Activated CD4-positive, alpha-beta T cell treated with anti-CD3 and anti-CD28 coated beads, Interleukin-2, Interleukin-4, amounts not matched to agents 100 ng/mL and 50 ng/mL, durations not matched to agents 16 hours and 8 hours (primary cell): Measurements from ENCODE around the gene IGSF9.

Experiments used
- DNase-seq: peaks from one replicate; pipeline ENCODE4 v3.0.0-alpha.2; 2020; ENCODE audit warnings: low spot score

Gene IGSF9

DNA sequence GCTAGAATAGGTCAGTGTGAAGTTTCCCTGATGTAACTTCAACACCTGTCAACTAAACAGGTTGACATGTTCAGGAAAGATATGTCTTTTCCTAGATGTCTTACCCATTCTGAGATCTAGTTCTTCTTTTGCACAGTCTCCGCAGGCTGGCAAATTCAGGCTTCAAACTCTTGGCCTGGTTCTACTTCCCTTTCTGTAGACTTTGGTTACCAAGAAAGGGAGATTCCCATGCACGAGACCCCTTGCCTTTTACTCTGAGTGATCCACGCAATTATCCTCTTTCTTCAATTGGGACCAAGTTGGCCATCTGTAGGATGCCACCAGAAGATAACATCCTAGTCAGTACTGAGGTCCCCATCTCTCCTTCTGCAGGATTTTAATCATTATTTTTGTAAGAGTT lies 47.5 kb downstream of the IGSF9 start:
- no peak for DNase-seq

GRCh38 chr1:159896546-159896930 lies 48.9 kb downstream of the IGSF9 start:
- DNase-seq = no peak

GRCh38 chr1:159895836-159896545 lies 49.4 kb downstream of the IGSF9 start:
- DNase-seq = no peak

DNA sequence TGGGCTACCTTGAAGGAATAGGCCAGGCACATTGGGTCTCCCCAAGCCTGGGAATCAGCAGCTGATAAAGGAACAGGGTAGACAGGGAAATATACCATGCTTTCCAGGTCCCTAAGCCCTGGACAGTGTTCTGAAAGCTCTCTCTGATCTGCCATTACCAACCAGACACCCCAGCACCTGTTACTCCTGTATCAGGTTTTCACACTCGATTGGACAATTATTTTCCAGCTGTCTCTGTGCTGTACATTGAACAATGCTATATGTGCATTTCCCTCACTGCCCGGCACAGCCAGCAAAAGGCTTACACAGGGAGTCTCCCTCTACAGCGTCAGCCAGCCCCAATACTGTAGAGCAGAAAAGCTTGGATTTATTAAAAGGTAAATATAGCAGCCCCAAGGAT lies 50.1 kb downstream of the IGSF9 start:
- DNase-seq = no peak

GRCh38 chr1:159892944-159893343 lies 52.5 kb downstream of the IGSF9 start:
- no peak for DNase-seq

DNA sequence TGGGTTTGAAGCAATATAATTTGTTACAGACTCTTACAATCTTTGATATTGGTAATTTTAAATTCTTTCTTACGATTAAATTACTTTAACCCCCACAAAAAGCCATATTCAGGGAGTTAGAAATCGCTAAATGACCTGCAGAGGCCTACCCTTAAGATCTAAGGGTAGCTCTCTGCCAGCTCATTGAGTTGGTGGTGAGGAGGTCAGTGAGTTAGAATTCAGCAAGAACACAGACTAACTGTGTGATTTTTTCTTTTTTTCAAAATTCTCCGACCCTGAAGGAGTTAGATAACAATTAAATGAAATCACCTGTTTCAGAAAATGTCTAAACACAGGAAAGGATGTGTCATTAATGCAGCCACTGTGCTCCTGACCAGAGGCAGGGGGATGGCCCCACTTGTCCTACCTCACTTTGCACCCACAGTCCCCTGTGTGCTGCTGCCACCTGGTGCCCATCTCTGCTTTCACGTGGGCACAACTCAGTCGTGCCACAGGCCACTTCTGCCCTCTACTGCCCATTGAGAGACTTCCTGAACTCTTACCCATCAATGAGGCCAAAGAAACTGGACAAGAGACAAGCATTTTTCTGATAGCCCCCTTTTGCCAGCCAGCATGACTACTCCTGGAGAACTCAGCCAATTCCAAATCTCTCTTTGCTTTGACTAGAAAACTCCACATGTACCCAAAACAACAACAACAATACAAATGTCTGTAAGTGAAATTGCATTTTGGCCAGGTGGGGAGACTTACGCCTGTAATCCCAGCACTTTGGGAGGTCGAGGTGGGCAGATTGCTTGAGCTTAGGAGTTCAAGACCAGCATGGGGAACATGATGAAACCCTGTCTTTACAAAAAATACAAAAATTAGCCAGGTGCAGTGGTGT lies 53.9 kb downstream of the IGSF9 start:
- DNase-seq = peak; percentile 82

GRCh38 chr1:159890390-159890789 lies 55.0 kb downstream of the IGSF9 start:
- DNase-seq = no peak

DNA sequence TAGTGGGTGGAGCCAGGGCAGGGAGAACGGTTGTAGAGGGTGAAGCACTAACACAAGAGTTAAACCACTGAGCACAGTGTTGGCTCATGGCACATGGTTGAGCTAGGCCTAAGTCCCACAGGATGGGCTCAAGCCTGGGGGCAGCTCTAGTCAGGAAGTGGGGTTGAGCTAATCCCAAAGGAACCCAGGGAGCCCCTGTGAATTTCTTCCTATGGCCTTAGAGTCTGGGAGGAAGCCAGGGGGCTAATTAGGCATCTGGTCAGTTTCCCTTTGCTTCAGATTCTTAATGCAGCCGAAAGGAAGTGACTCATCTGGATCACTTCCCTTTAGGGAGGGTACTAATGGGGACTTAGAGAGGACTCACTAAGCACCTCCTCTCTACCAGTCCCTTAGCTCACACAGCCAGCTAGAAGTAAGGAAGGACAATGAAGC lies 55.6 kb downstream of the IGSF9 start:
- DNase-seq = peak; percentile 22

DNA sequence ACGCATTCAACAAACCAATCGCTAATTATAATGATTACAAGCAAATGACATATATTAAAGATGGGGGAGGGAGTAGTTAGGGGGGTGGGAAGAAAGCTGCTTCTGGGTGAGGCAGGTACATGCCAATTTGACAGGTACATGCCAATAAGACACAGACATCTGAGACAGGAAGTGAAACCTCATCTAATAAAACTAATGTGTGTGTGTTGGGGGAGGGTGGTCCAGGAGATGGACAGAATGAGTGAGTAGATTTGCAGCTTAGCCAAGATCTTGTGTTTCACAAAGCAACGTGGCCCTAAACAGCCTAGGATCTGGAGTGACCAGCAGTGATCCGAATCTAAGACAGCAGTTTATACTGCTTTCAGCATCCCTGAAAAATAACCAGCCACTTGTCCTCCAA lies 56.2 kb downstream of the IGSF9 start:
- DNase-seq = no peak

DNA sequence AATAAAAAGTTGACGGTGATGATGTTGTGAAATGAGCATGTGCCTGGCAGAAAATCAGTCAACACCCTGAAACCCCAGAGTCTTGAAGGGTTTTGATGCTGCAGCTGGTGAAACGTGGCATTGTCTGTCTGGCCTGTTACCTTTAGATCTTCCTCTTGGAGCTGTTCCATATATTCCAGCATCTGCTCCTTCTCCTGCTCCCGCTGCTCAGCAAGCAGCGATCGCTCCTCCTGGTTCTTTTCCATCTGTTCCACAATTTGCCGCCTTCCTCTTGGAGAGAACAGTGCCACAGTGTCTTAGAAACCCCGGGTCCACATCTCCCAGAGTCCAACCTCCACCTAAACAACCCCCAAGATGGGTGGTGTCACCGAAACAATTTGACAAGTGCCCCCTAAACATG lies 61.1 kb downstream of the IGSF9 start:
- no peak for DNase-seq

GRCh38 chr1:159883134-159883533 lies 62.3 kb downstream of the IGSF9 start:
- no peak for DNase-seq

- no peak for DNase-seq
Observed at GRCh38 chr1:159882527-159882862, 62.9 kb downstream of the IGSF9 start.

GRCh38 chr1:159881622-159882526 lies 63.5 kb downstream of the IGSF9 start:
- DNase-seq = no peak

DNA sequence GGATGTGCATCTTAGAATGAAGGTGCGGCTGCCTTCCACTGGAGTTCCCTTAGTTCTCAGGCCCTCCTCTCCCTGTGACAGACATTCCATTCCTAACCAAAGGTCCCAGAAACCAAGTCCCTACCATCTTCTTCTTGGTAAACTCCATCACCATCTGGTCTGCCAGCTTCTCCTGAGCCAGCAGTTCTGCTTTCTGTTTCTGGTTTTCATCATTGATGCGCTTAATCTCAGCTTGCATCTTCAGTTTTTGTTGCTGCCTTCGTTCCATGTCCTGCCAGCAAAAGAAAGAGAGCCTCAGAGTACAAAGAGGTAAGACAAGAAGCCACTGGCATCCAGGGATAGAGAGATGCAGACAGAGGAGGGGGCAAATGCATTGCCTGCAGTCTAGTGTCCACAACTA lies 65.0 kb downstream of the IGSF9 start:
- DNase-seq = no peak

DNA sequence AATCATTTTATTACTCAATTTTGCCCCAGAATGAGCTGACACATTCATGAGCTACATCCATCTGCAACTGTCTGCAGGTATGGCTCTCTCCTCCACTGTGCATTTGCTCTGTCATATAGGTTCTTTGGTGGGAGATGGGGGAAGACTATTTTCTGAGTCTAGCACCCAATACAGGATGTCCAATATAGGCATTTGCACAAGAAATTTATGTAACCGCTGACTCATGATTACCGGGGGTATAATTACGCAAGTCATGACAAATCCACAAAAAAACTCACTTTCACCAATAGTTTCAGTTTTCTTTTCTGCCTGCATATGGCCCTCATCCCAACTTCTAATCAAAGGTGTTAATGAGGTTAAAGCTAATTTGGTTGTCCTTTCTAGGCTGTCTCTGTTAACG lies 65.4 kb downstream of the IGSF9 start:
- DNase-seq = peak; percentile 12

- DNase-seq = no peak
Observed at GRCh38 chr1:159879136-159879535, 66.3 kb downstream of the IGSF9 start.

GRCh38 chr1:159877695-159878444 lies 67.5 kb downstream of the IGSF9 start:
- DNase-seq = no peak
